ENCODE measurements around the gene RYR3. TPM values are rescaled to one million over a fixed set of nuclear protein-coding genes. Genes with fewer than 3 reads are reported as not detected.
A peak's percentile ranks its signal among the peaks of the same experiment; 100 is the strongest.

Gene RYR3
- total RNA-seq, 4 donors from 2014 or later = 3.7 to 7.2 (median 4.5) TPM

GRCh38 chr15:33304924-33305323, 5.8 kb upstream of the RYR3 start:
- Histone ChIP-seq H3K36me3 (no peaks in the 10 kb centered on the region), H3K27ac (replicated peaks in 1 of 4) (no peak overlapping the region), H3K9me3 (no peaks in the 10 kb centered on the region), H3K27me3 (peaks cover 0 to 3% (median 0%) of the 10 kb centered on the region in 4 donors), H3K4me1 (peaks cover 0 to 4% (median 2%) of the 10 kb centered on the region in 4 donors), H3K4me3 (no peak overlapping the region)
- 73% methylated on average over 5 of the region's 5 CpGs for WGBS
- TF ChIP-seq POLR2A (IDR thresholded peaks at IDR 0.05; ENCODE audit: low read depth) (no peak), CTCF (IDR thresholded peaks at IDR 0.05) (no peak), EP300 (IDR thresholded peaks at IDR 0.05) (no peak), POLR2AphosphoS5 (IDR thresholded peaks at IDR 0.05) (no peak)
- no peak for DNase-seq (ENCODE audit: extremely low spot score)
- intact Hi-C loops (cut with DNase I) = loop anchor here (10.0 kb wide), 1 partner anchor 300 kb away; no protein-coding TSS in a partner anchor

GRCh38 chr15:33309602-33310276, 1.0 kb upstream of the RYR3 start:
- DNase-seq (ENCODE audit: extremely low spot score) = peak; percentile 75
- intact Hi-C loops (cut with DNase I) = loop anchor here (10.0 kb wide), 1 partner anchor 295 kb away; no protein-coding TSS in a partner anchor
- peak in 2 of 3 experiments; percentile 18 to 26 for TF ChIP-seq CTCF (IDR thresholded peaks at IDR 0.05)
- no peak for TF ChIP-seq POLR2AphosphoS5 (IDR thresholded peaks at IDR 0.05)
- Histone ChIP-seq H3K9me3 (no peaks in the 10 kb centered on the region), H3K4me3 (peak overlapping the region; percentile 60 to 67 (median 62)), H3K27me3 (peaks cover 0 to 22% (median 0%) of the 10 kb centered on the region in 4 donors), H3K4me1 (peaks cover 0 to 28% (median 27%) of the 10 kb centered on the region in 4 donors), H3K36me3 (no peaks in the 10 kb centered on the region), H3K27ac (replicated peaks in 1 of 4) (peak overlapping the region in 1 of 4 donors; percentile 79)
- WGBS = 41% methylated on average over 7 of the region's 7 CpGs

GRCh38 chr15:33311312-33311971, 675 bp downstream of the RYR3 start:
- under 1% methylated on average over 33 of the region's 38 CpGs for WGBS
- no peaks in the 10 kb centered on the region for H3K36me3 ChIP-seq
- intact Hi-C loops (cut with DNase I) = no loop called here
- H3K4me1 ChIP-seq = peaks cover 0 to 36% (median 35%) of the 10 kb centered on the region in 4 donors
- peak; percentile 83 for DNase-seq (ENCODE audit: extremely low spot score)
- H3K9me3 ChIP-seq = no peaks in the 10 kb centered on the region
- H3K27ac ChIP-seq (replicated peaks in 1 of 4) = peak overlapping the region; percentile 61 to 79 (median 76)
- TF ChIP-seq CTCF (IDR thresholded peaks at IDR 0.05) = no peak
- no peak for TF ChIP-seq EP300 (IDR thresholded peaks at IDR 0.05)
- TF ChIP-seq POLR2A (IDR thresholded peaks at IDR 0.05; ENCODE audit: low read depth) = no peak
- no peak for TF ChIP-seq POLR2AphosphoS5 (IDR thresholded peaks at IDR 0.05)
- peak overlapping the region; percentile 60 to 67 (median 62) for H3K4me3 ChIP-seq
- peaks cover 0 to 22% (median 0%) of the 10 kb centered on the region in 4 donors for H3K27me3 ChIP-seq

- Histone ChIP-seq H3K9me3 (no peaks in the 10 kb centered on the region), H3K27me3 (peaks cover 0 to 22% (median 0%) of the 10 kb centered on the region in 4 donors), H3K4me3 (no peak overlapping the region), H3K36me3 (no peaks in the 10 kb centered on the region), H3K27ac (replicated peaks in 1 of 4) (no peak overlapping the region), H3K4me1 (peaks cover 0 to 36% (median 35%) of the 10 kb centered on the region in 4 donors)
- WGBS = 33% methylated on average over 1 of the region's 1 CpG
- intact Hi-C loops (cut with DNase I) = no loop called here
- no peak for TF ChIP-seq POLR2AphosphoS5 (IDR thresholded peaks at IDR 0.05)
- no peak for TF ChIP-seq POLR2A (IDR thresholded peaks at IDR 0.05; ENCODE audit: low read depth)
- DNase-seq (ENCODE audit: extremely low spot score) = peak; percentile 26
Observed at GRCh38 chr15:33313491-33313890, 2.7 kb downstream of the RYR3 start.

- no peak for TF ChIP-seq CTCF (IDR thresholded peaks at IDR 0.05)
- no peak for TF ChIP-seq EP300 (IDR thresholded peaks at IDR 0.05)
- no peak for TF ChIP-seq POLR2A (IDR thresholded peaks at IDR 0.05; ENCODE audit: low read depth)
- Histone ChIP-seq H3K4me3 (no peak overlapping the region), H3K36me3 (no peaks in the 10 kb centered on the region), H3K27me3 (peaks cover 0 to 21% (median 0%) of the 10 kb centered on the region in 4 donors), H3K9me3 (no peaks in the 10 kb centered on the region), H3K4me1 (peaks cover 0 to 36% (median 35%) of the 10 kb centered on the region in 4 donors), H3K27ac (replicated peaks in 1 of 4) (no peak overlapping the region)
- 77% methylated on average over 5 of the region's 5 CpGs for WGBS
- intact Hi-C loops (cut with DNase I) = no loop called here
- DNase-seq (ENCODE audit: extremely low spot score) = peak; percentile 84
Observed at GRCh38 chr15:33314069-33314468, 3.3 kb downstream of the RYR3 start.

Data from esophagus muscularis mucosa (tissue), 4 donors.